ENCODE measurements around the gene AGBL3.

Gene AGBL3

GRCh38 chr7:134986363-134987251 is at the start of gene AGBL3:
Gene AGBL3, plus strand, starts transcription at chr7:134986508. Its CDS starts 1,426 bp downstream, at chr7:134987934.
- Mint-ChIP-seq H3K27ac (peak within 1 kb of the TSS; percentile 99), H3K9me3 (no peaks in the 10 kb centered on the region), H3K4me1 (peaks cover 55% of the 10 kb centered on the region)

GRCh38 chr7:134936893-134937510 is 49.3 kb upstream of the AGBL3 start:
- H3K9me3 Mint-ChIP-seq = no peaks in the 10 kb centered on the region
- H3K36me3 Mint-ChIP-seq = peaks cover 3% of the 10 kb centered on the region
- H3K4me1 Mint-ChIP-seq = peaks cover 16% of the 10 kb centered on the region
- peak overlapping the region; percentile 38 for H3K27ac Mint-ChIP-seq
- H3K27me3 Mint-ChIP-seq = no peaks in the 10 kb centered on the region
- no peak overlapping the region for H3K4me3 Mint-ChIP-seq

More at GRCh38 chr7:134986363-134987251, at the start of gene AGBL3:
- Mint-ChIP-seq H3K4me3 (peak within 1 kb of the TSS; percentile 99), H3K36me3 (peaks cover 9% of the 10 kb centered on the region), H3K27me3 (no peaks in the 10 kb centered on the region)

DNA sequence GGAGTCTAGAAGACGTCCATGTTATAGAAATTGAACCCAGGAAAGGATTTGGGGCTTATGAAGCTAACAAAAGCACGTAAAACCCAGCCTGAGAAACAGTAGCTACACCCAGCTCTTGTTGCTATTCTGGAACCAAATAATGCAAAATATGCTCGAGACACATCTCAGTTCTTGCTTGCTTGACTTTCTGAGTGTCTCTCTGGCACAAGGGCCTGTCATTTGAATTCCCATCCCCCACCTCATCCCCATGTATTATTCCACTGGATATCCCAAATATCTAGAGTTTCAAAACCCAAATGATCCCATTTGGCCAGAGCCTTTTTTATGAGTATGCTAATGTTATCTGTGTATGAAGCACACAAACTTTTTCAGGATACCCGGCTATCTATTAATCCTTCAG is 48.2 kb upstream of the AGBL3 start:
- H3K9me3 Mint-ChIP-seq = no peaks in the 10 kb centered on the region
- H3K4me1 Mint-ChIP-seq = peaks cover 11% of the 10 kb centered on the region
- no peaks in the 10 kb centered on the region for H3K36me3 Mint-ChIP-seq
- H3K27ac Mint-ChIP-seq = no peak overlapping the region
- no peak overlapping the region for H3K4me3 Mint-ChIP-seq
- H3K27me3 Mint-ChIP-seq = no peaks in the 10 kb centered on the region

GRCh38 chr7:134939136-134939535 is 47.2 kb upstream of the AGBL3 start:
- H3K4me1 Mint-ChIP-seq = peaks cover 3% of the 10 kb centered on the region
- no peaks in the 10 kb centered on the region for H3K36me3 Mint-ChIP-seq
- H3K27ac Mint-ChIP-seq = no peak overlapping the region
- H3K4me3 Mint-ChIP-seq = no peak overlapping the region
- no peaks in the 10 kb centered on the region for H3K27me3 Mint-ChIP-seq
- H3K9me3 Mint-ChIP-seq = no peaks in the 10 kb centered on the region

- H3K36me3 Mint-ChIP-seq = no peaks in the 10 kb centered on the region
- no peaks in the 10 kb centered on the region for H3K9me3 Mint-ChIP-seq
- H3K4me3 Mint-ChIP-seq = no peak overlapping the region
- H3K27me3 Mint-ChIP-seq = no peaks in the 10 kb centered on the region
- H3K27ac Mint-ChIP-seq = no peak overlapping the region
- peaks cover 9% of the 10 kb centered on the region for H3K4me1 Mint-ChIP-seq
Measured at GRCh38 chr7:134940729-134941128, 45.6 kb upstream of the AGBL3 start.

DNA sequence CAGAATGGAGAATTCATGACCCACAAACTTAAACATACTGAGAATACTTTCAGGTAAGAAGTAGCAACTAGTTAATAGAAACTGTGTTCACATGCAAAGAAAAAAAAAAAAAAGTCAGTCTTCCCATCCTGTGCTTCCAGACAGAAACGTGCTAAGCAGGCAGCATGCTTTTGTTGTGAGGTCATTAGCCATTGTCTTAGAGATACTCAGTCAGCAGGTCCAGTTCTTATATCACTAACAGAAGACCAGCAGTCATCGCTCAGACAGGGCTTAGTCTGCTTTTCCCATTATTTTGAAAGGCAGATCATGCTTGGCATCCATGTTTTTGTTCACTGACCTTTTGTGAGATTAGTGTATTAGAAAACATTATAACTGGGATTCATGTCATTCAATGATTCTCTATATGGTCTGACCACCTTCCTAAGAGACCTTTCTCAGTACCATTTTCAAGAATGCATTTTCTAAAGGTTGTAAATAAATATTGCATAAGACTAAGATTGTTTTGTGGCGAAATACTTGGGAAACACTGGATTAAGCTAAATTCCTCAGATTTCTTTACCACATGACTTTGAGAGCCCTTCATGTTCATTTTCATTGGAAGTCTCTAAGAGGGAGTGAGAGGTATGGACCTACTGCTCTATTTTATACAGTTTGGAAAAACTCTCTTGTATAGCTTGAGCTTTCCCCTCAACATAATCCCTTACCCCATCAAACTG is 45.0 kb upstream of the AGBL3 start:
- Mint-ChIP-seq H3K27me3 (no peaks in the 10 kb centered on the region), H3K36me3 (no peaks in the 10 kb centered on the region), H3K9me3 (no peaks in the 10 kb centered on the region), H3K4me1 (peaks cover 16% of the 10 kb centered on the region), H3K27ac (no peak overlapping the region), H3K4me3 (no peak overlapping the region)

- peaks cover 22% of the 10 kb centered on the region for H3K4me1 Mint-ChIP-seq
Measured at GRCh38 chr7:134941952-134942351, 44.4 kb upstream of the AGBL3 start.

DNA sequence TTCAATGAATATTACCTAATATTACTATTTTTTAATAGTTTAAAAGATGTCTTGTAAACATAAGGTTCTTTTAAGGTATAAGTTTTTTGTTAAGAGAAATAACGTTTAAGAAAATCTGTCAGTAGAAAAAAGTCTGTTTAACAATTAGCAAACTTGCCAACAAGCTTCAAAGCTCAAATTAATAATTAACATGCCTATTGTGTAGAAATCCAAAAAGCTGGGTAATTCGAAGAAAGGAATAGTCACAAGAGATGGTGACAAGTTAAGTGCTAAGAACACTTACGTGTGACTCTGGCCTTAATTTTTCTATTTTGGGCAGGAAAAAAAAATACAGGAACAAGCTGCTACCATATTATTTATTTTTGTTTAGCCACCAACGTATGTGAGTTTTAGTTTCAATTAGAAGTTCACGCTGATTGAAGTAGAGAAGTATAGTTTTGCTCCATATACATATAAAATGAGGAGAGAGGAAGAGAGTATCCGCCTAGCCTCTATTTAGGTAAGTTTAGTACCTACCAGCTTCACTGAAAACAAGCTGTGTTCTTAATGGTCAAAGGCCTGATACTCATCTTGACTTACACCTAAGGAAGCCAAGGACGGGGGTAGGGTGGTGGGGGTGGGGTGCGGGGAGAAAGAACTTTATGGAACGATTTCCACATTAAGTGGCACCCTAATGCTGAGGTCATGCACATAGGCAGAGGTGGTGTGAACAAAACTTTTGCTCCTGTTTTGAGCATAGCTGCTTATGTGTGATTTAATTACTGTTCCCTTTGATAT is 43.4 kb upstream of the AGBL3 start:
- Mint-ChIP-seq H3K27ac (no peak overlapping the region), H3K4me1 (peaks cover 24% of the 10 kb centered on the region)

More at GRCh38 chr7:134941952-134942351, 44.4 kb upstream of the AGBL3 start:
- Mint-ChIP-seq H3K4me3 (no peak overlapping the region), H3K27ac (no peak overlapping the region), H3K27me3 (no peaks in the 10 kb centered on the region), H3K36me3 (no peaks in the 10 kb centered on the region), H3K9me3 (no peaks in the 10 kb centered on the region)

GRCh38 chr7:134943785-134944400 is 42.4 kb upstream of the AGBL3 start:
- Mint-ChIP-seq H3K36me3 (no peaks in the 10 kb centered on the region), H3K4me3 (no peak overlapping the region), H3K27me3 (no peaks in the 10 kb centered on the region), H3K4me1 (peaks cover 24% of the 10 kb centered on the region), H3K27ac (no peak overlapping the region), H3K9me3 (no peaks in the 10 kb centered on the region)

More for the DNA sequence above, 43.4 kb upstream of the AGBL3 start:
- H3K4me3 Mint-ChIP-seq = no peak overlapping the region
- no peaks in the 10 kb centered on the region for H3K36me3 Mint-ChIP-seq
- no peaks in the 10 kb centered on the region for H3K9me3 Mint-ChIP-seq
- H3K27me3 Mint-ChIP-seq = no peaks in the 10 kb centered on the region

- Mint-ChIP-seq H3K27ac (no peak overlapping the region), H3K36me3 (no peaks in the 10 kb centered on the region), H3K4me1 (peaks cover 24% of the 10 kb centered on the region), H3K4me3 (no peak overlapping the region), H3K9me3 (no peaks in the 10 kb centered on the region), H3K27me3 (no peaks in the 10 kb centered on the region)
Measured at GRCh38 chr7:134945691-134946090, 40.6 kb upstream of the AGBL3 start.

GRCh38 chr7:134946260-134946659 is 40.0 kb upstream of the AGBL3 start:
- no peak overlapping the region for H3K27ac Mint-ChIP-seq
- H3K4me1 Mint-ChIP-seq = peaks cover 24% of the 10 kb centered on the region
- no peaks in the 10 kb centered on the region for H3K36me3 Mint-ChIP-seq
- no peaks in the 10 kb centered on the region for H3K27me3 Mint-ChIP-seq
- H3K9me3 Mint-ChIP-seq = no peaks in the 10 kb centered on the region
- peak overlapping the region; percentile 34 for H3K4me3 Mint-ChIP-seq

- Mint-ChIP-seq H3K36me3 (no peaks in the 10 kb centered on the region), H3K27ac (no peak overlapping the region), H3K4me1 (peaks cover 24% of the 10 kb centered on the region), H3K9me3 (no peaks in the 10 kb centered on the region), H3K27me3 (no peaks in the 10 kb centered on the region), H3K4me3 (no peak overlapping the region)
Measured at GRCh38 chr7:134947329-134947728, 39.0 kb upstream of the AGBL3 start.

GRCh38 chr7:134947831-134948230 is 38.5 kb upstream of the AGBL3 start:
- H3K9me3 Mint-ChIP-seq = no peaks in the 10 kb centered on the region
- no peaks in the 10 kb centered on the region for H3K27me3 Mint-ChIP-seq
- H3K36me3 Mint-ChIP-seq = no peaks in the 10 kb centered on the region
- no peak overlapping the region for H3K4me3 Mint-ChIP-seq
- no peak overlapping the region for H3K27ac Mint-ChIP-seq
- H3K4me1 Mint-ChIP-seq = peaks cover 24% of the 10 kb centered on the region

GRCh38 chr7:134948246-134948645 is 38.1 kb upstream of the AGBL3 start:
- no peak overlapping the region for H3K27ac Mint-ChIP-seq
- peaks cover 24% of the 10 kb centered on the region for H3K4me1 Mint-ChIP-seq
- no peaks in the 10 kb centered on the region for H3K9me3 Mint-ChIP-seq
- no peaks in the 10 kb centered on the region for H3K36me3 Mint-ChIP-seq
- no peaks in the 10 kb centered on the region for H3K27me3 Mint-ChIP-seq
- no peak overlapping the region for H3K4me3 Mint-ChIP-seq

DNA sequence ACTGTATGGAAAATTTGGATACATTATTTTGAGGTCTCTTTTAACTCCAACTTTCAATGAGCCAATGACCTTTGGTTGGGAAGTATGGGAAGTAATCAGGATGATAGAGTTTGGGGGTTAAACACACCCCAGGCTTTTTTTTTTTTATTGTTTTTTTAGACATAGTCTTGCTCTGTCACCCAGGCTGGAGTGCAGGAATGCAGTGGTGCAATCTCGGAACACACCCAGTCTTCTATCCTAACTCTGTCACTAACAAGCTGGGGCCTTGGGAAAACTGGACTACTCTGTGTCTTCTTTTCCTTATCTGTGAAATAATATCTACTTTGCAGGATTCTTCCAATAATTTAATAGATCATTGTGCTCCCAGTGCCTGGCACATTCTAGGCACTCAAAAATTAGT is 37.6 kb upstream of the AGBL3 start:
- no peak overlapping the region for H3K4me3 Mint-ChIP-seq
- H3K27me3 Mint-ChIP-seq = no peaks in the 10 kb centered on the region
- H3K36me3 Mint-ChIP-seq = no peaks in the 10 kb centered on the region
- peaks cover 24% of the 10 kb centered on the region for H3K4me1 Mint-ChIP-seq
- H3K27ac Mint-ChIP-seq = no peak overlapping the region
- no peaks in the 10 kb centered on the region for H3K9me3 Mint-ChIP-seq
